KMS-11 (cell line): ENCODE data around the gene ASL.
"Not testable (repeated sequence)": the region's sequence is repeated elsewhere in the genome, so short reads cannot be mapped to it uniquely, and the experiment has no call there.

ENCODE experiments used
- H2AFZ ChIP-seq: fragments of 200-600 bp; sonication (generic); 2 replicates; pipeline ENCODE4 v1.6.1; 2016; ENCODE audit warnings: antibody characterized with exemption, mixed run types, low read depth
- H3K27ac ChIP-seq: fragments of 200-600 bp; sonication (generic); 2 replicates; pipeline ENCODE4 v1.6.1; 2016; ENCODE audit warnings: mild to moderate bottlenecking, mixed run types
- H3K27me3 ChIP-seq: fragments of 200-600 bp; sonication (generic); 2 replicates; pipeline ENCODE4 v1.6.1; 2017; ENCODE audit warnings: mild to moderate bottlenecking, low read depth, mixed run types, moderate library complexity; ENCODE audit not compliant: insufficient read depth
- H3K36me3 ChIP-seq: fragments of 200-600 bp; sonication (generic); 2 replicates; pipeline ENCODE4 v1.6.1; 2017; ENCODE audit warnings: mild to moderate bottlenecking, mixed run types; ENCODE audit not compliant: insufficient read depth
- H3K4me1 ChIP-seq: fragments of 200-600 bp; sonication (generic); 2 replicates; pipeline ENCODE4 v1.6.1; 2016; ENCODE audit warnings: mild to moderate bottlenecking, low read depth, mixed run types; ENCODE audit not compliant: poor library complexity, severe bottlenecking
- H3K4me2 ChIP-seq: fragments of 200-600 bp; sonication (generic); 2 replicates; pipeline ENCODE4 v1.7.0; 2016; ENCODE audit warnings: mild to moderate bottlenecking, mixed run types
- H3K4me3 ChIP-seq: fragments of 200-600 bp; sonication (generic); IDR thresholded peaks from 2 replicates; pipeline ENCODE4 v1.6.1; 2017; ENCODE audit warnings: low read depth, low read length, mixed read lengths; ENCODE audit not compliant: insufficient read depth
- H3K79me2 ChIP-seq: fragments of 200-600 bp; sonication (generic); 2 replicates; pipeline ENCODE4 v1.6.1; 2016; ENCODE audit warnings: low read depth, mixed run types; ENCODE audit not compliant: insufficient read depth
- H3K9ac ChIP-seq: fragments of 200-600 bp; sonication (generic); 2 replicates; pipeline ENCODE4 v1.6.1; 2016; ENCODE audit warnings: mild to moderate bottlenecking, mixed run types
- H4K20me1 ChIP-seq: fragments of 200-600 bp; sonication (generic); 2 replicates; pipeline ENCODE4 v1.6.1; 2016; ENCODE audit warnings: mild to moderate bottlenecking, mixed run types; ENCODE audit not compliant: insufficient read depth
- TF ChIP-seq, protein P1 (sequence below): fragments of 200-600 bp; sonication (generic); conservative IDR thresholded peaks from 2 replicates; pipeline ENCODE4 v1.6.1; 2017; ENCODE audit warnings: low read depth, mild to moderate bottlenecking, antibody characterized with exemption, low read length, moderate library complexity, mixed read lengths

ASL gene

DNA sequence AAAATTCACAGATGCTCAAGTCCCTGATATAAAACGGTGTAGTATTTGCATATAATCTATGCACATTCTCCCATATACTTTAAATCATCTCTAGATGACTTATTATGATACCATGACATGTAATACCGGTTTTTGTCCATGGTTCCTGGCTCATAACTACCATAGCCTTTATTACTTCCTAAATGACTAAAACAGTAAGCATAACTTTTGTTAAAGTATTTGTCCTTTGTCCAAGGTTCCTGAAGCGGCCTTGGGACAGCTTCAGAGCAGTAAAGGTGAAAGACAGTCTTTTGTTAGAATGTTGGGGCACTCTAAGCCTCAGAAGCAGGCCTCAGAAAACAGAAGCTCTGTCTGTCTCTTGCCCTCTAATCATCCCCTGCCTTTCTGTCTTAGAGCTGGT lies 43.0 kb downstream of the ASL start:
- H3K9ac ChIP-seq, result no peak overlapping the region
- H3K79me2 ChIP-seq, result peaks cover 85% of the 10 kb centered on the region
- 0 out of 2 replicates have a peak, but pooled peaks cover 12% of the 10 kb centered on the region for H4K20me1 ChIP-seq
- no peak overlapping the region for H3K27ac ChIP-seq
- H3K4me3 ChIP-seq, result no peak overlapping the region
- no peaks in the 10 kb centered on the region; the same call in 1 of the 2 replicates for H3K36me3 ChIP-seq
- no peaks in the 10 kb centered on the region for H3K27me3 ChIP-seq
- TF ChIP-seq, protein P1, sequence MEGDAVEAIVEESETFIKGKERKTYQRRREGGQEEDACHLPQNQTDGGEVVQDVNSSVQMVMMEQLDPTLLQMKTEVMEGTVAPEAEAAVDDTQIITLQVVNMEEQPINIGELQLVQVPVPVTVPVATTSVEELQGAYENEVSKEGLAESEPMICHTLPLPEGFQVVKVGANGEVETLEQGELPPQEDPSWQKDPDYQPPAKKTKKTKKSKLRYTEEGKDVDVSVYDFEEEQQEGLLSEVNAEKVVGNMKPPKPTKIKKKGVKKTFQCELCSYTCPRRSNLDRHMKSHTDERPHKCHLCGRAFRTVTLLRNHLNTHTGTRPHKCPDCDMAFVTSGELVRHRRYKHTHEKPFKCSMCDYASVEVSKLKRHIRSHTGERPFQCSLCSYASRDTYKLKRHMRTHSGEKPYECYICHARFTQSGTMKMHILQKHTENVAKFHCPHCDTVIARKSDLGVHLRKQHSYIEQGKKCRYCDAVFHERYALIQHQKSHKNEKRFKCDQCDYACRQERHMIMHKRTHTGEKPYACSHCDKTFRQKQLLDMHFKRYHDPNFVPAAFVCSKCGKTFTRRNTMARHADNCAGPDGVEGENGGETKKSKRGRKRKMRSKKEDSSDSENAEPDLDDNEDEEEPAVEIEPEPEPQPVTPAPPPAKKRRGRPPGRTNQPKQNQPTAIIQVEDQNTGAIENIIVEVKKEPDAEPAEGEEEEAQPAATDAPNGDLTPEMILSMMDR, result no peak
- no peak overlapping the region for H3K4me2 ChIP-seq
- no peak overlapping the region for H2AFZ ChIP-seq
- H3K4me1 ChIP-seq, result peaks cover 28% of the 10 kb centered on the region

DNA sequence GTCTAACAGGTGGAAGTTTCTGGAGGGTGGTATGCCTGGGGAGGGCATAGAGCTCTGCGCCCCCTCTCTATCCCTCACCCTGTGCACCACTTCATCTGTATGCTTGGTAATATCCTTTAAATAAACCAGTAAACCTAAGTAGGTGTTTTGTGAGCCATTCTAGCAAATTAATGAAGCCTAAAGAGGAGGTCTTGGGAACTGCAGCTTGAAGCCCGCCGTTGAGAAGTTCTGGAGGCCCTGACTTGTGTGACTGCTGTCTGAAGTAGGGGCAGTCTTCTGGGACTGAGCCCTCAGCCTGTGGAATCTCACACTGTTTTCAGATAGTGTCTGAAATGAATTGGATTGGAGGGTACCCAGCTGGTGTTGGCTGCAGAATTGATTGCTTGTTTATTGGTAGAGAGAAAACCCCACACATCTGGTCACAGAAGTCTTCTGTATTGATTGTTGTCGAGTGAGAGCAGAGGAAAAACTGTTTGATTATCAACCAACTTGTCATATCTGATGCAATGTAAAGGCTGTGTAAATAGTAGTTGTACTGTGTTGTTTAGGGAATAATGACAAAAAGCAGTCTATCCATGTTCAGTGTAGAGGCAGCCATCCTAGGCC lies 43.7 kb downstream of the ASL start:
- no peak overlapping the region for H3K27ac ChIP-seq
- H3K27me3 ChIP-seq, result no peaks in the 10 kb centered on the region
- peaks cover 21% of the 10 kb centered on the region for H3K4me1 ChIP-seq
- H3K4me2 ChIP-seq, result no peak overlapping the region
- TF ChIP-seq, protein P1, result no peak
- no peaks in the 10 kb centered on the region; the same call in 1 of the 2 replicates for H3K36me3 ChIP-seq
- no peak overlapping the region for H3K9ac ChIP-seq
- H2AFZ ChIP-seq, result no peak overlapping the region
- H4K20me1 ChIP-seq, result 0 out of 2 replicates have a peak, but pooled peaks cover 12% of the 10 kb centered on the region
- H3K4me3 ChIP-seq, result no peak overlapping the region
- peaks cover 86% of the 10 kb centered on the region for H3K79me2 ChIP-seq

DNA sequence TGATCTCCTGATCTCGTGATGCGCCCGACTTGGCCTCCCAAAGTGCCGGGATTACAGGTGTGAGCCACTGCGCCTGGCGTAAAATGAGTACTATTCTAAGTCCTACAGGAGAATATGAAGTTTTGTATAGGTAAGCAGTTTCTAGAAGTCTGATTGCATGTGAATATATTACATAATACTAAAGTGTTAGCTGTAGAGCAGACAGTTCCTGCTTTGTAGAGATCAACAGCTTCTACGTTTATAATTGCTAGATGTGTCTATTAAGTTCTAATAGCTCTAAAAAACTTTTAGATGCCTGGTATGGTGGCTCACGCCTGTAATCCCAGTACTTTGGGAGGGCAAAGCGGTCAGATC lies 47.5 kb downstream of the ASL start:
- no peak overlapping the region for H3K4me2 ChIP-seq
- H2AFZ ChIP-seq, result no peak overlapping the region
- H3K79me2 ChIP-seq, result peaks cover 93% of the 10 kb centered on the region
- H3K36me3 ChIP-seq, result no peaks in the 10 kb centered on the region; the same call in 1 of the 2 replicates
- H3K9ac ChIP-seq, result no peak overlapping the region
- peaks cover under 1% of the 10 kb centered on the region for H3K4me1 ChIP-seq
- H4K20me1 ChIP-seq, result 0 out of 2 replicates have a peak, but pooled peaks cover 12% of the 10 kb centered on the region
- H3K27me3 ChIP-seq, result no peaks in the 10 kb centered on the region
- H3K27ac ChIP-seq, result no peak overlapping the region
- TF ChIP-seq, protein P1, result no peak
- no peak overlapping the region for H3K4me3 ChIP-seq

DNA sequence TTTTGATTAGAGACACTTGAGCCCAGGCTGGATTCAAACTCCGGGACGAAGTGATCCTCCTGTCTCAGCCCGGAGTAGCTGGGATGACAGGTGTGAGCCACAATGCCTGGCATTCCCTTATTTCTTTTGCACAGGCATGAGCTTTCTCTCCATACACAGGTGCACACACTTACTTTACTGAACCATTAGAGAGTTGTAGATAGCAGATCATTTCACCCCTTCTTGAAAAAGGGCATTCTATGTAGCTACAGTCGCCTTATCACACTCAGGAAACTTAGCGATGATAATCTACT lies 48.9 kb downstream of the ASL start:
- H3K36me3 ChIP-seq, H2AFZ ChIP-seq, H3K27me3 ChIP-seq, H3K9ac ChIP-seq, H3K27ac ChIP-seq, H3K4me2 ChIP-seq, H3K4me3 ChIP-seq, H4K20me1 ChIP-seq, H3K4me1 ChIP-seq: not testable (repeated sequence)
- peaks cover 93% of the 10 kb centered on the region for H3K79me2 ChIP-seq

DNA sequence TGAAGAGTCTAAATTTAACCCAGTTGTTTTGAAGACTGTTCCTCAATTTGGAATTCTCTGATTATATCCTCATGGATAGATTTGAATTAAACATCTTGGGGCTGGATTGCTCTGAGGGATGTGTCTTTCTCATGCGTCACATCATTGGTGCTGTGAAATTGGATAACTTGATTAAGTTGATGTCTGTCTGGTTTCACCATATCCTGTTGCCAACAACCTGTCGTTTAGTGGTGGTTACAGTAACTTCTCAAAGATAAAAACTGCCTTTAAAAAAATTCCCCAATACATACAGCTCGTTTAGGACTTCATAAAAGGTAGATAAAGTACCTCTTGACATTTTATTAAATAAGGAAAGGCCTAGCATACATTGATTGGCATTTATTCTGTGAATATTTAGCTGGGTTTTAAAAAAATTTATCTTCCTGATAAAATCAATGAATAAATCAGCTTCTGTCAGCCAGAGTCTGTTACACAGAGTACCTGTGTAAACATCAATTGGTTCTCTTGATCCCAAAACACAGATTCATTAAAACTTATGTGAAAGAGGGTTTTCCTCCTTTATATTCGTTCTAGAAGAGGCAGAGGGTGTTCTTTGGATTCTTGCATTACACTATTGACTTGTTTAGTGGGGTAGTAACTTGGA lies 49.6 kb downstream of the ASL start:
- H3K36me3 ChIP-seq, result no peaks in the 10 kb centered on the region
- no peak overlapping the region for H3K27ac ChIP-seq
- H2AFZ ChIP-seq, result no peak overlapping the region
- 0 out of 2 replicates have a peak, but pooled peaks cover 5% of the 10 kb centered on the region for H4K20me1 ChIP-seq
- H3K9ac ChIP-seq, result no peak overlapping the region
- H3K4me2 ChIP-seq, result no peak overlapping the region
- H3K27me3 ChIP-seq, result no peaks in the 10 kb centered on the region
- TF ChIP-seq, protein P1, result no peak
- no peak overlapping the region for H3K4me3 ChIP-seq
- H3K79me2 ChIP-seq, result peaks cover 90% of the 10 kb centered on the region
- H3K4me1 ChIP-seq, result no peaks in the 10 kb centered on the region

DNA sequence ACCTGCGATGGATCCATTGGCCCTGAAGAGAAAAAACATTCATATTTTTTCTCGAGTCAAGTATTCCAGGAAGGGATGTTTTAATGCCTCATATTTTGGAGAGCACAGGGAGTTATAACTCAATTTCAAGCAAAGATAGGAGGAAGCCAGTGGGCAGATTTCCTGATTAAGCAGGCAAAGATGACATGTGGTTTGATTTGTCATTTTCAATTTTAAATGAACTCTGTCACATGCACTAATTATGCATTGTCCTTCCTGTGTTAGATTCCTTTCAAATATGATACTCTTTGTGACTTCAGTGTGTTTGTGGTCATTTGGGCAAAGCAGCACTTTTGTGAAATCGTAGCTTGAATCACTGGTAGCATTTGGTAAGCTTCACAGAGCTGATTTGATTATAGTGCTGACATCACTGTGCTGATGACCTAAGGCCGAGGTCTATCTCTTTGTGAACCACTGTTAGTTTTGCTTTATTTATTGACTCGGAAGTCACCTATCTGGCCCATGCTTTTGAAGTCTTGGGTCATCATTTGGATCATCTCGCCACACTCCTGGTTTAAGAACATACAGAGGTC lies 50.2 kb downstream of the ASL start:
- H3K9ac ChIP-seq, H4K20me1 ChIP-seq, H3K4me1 ChIP-seq, H2AFZ ChIP-seq, H3K4me2 ChIP-seq, H3K27me3 ChIP-seq, H3K4me3 ChIP-seq, H3K36me3 ChIP-seq, H3K27ac ChIP-seq: not testable (repeated sequence)
- peaks cover 83% of the 10 kb centered on the region for H3K79me2 ChIP-seq

DNA sequence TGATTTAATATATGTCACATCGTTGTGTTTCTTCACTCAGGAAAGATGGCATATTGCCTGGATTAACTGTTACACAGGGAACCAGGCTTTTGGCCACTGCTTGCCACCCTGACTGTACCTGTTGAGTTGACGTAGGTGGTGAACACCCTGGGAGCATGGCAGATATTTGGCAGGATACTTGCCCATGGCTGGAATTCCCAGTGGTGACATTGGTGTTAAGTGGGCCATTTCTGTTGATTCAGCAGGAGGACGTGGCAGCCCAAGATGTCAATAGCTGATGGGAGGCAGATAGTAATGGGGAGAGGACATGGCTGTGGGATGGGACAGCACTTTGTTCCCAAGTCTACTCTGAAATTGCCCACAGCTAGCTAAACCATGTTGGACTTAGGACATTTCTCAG lies 51.6 kb downstream of the ASL start:
- not testable (repeated sequence) for H2AFZ ChIP-seq, H3K4me2 ChIP-seq, H4K20me1 ChIP-seq, H3K36me3 ChIP-seq, H3K9ac ChIP-seq, H3K27ac ChIP-seq, H3K4me1 ChIP-seq, H3K27me3 ChIP-seq, H3K4me3 ChIP-seq
- peaks cover 71% of the 10 kb centered on the region for H3K79me2 ChIP-seq
